ENCODE measurements around the gene NEURL1B. TPM values are rescaled to one million over a fixed set of nuclear protein-coding genes. Genes with fewer than 3 reads are reported as not detected.

NEURL1B gene
- total RNA-seq, 4 donors from 2014 or later, result 11.9 to 18.8 (median 15.6) TPM

DNA sequence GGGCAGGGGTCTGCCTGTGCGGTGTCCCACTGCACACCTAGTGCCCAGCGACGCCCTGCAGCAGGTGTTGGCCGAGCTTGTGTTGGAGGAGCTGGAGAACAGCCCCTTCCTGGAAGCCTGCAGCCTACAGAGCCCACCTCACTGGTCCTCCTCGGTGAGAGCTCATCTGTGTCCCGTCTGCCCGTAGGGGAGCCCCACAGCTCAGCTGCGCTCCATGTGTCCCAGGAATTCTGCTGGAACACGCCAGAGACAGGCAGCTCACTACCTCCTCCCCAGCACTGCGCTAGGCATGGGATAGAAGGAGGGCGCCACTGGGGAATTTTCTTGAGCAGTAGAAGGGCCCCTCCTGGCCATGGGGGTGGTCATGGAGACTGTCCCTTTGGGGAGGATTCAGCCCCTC is 85.9 kb downstream of the NEURL1B start:
- intact Hi-C loops (cut with DNase I), result no loop called here
- Histone ChIP-seq H3K4me3 (no peak overlapping the region), H3K4me1 (peaks cover 9 to 38% (median 13%) of the 10 kb centered on the region in 3 donors), H3K36me3 (no peaks in the 10 kb centered on the region), H3K27me3 (no peaks in the 10 kb centered on the region), H3K27ac (no peak overlapping the region), H3K9me3 (no peaks in the 10 kb centered on the region)
- no peak for DNase-seq
- TF ChIP-seq, protein P1, sequence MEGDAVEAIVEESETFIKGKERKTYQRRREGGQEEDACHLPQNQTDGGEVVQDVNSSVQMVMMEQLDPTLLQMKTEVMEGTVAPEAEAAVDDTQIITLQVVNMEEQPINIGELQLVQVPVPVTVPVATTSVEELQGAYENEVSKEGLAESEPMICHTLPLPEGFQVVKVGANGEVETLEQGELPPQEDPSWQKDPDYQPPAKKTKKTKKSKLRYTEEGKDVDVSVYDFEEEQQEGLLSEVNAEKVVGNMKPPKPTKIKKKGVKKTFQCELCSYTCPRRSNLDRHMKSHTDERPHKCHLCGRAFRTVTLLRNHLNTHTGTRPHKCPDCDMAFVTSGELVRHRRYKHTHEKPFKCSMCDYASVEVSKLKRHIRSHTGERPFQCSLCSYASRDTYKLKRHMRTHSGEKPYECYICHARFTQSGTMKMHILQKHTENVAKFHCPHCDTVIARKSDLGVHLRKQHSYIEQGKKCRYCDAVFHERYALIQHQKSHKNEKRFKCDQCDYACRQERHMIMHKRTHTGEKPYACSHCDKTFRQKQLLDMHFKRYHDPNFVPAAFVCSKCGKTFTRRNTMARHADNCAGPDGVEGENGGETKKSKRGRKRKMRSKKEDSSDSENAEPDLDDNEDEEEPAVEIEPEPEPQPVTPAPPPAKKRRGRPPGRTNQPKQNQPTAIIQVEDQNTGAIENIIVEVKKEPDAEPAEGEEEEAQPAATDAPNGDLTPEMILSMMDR (IDR thresholded peaks at IDR 0.05), result no peak
- no peak for TF ChIP-seq POLR2A (IDR thresholded peaks at IDR 0.05)
- 75 to 80% methylated on average over 2 of the region's 11 CpGs for WGBS, 2 donors

DNA sequence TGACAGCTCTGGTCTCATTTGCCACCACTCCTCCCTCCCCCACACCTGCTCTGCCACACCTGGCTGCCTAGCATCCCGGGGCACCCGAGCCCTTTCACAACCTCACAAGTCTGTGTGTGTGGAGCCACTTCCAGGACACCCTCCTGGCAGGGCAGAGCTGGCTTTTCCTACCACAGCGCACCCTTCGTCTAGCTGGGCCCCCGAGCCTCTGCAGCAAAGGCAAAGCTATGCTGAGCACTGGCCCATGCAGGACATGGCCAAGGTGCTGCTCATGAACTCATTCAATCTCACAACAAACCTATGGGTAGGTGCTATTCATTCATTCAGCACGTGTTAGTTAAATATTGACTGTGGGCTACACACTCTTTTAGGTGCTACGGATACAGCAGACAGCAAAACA is 86.5 kb downstream of the NEURL1B start:
- WGBS, 2 donors, result 75 to 83% methylated on average over 6 to 7 of the region's 7 CpGs
- H3K27ac ChIP-seq, result no peak overlapping the region
- no peaks in the 10 kb centered on the region for H3K36me3 ChIP-seq
- DNase-seq, result no peak
- intact Hi-C loops (cut with DNase I), result no loop called here
- H3K4me1 ChIP-seq, result peaks cover 15 to 38% (median 17%) of the 10 kb centered on the region in 3 donors
- H3K9me3 ChIP-seq, result no peaks in the 10 kb centered on the region
- H3K27me3 ChIP-seq, result no peaks in the 10 kb centered on the region
- TF ChIP-seq POLR2A (IDR thresholded peaks at IDR 0.05), result no peak
- TF ChIP-seq, protein P1 (IDR thresholded peaks at IDR 0.05), result no peak
- no peak overlapping the region for H3K4me3 ChIP-seq

DNA sequence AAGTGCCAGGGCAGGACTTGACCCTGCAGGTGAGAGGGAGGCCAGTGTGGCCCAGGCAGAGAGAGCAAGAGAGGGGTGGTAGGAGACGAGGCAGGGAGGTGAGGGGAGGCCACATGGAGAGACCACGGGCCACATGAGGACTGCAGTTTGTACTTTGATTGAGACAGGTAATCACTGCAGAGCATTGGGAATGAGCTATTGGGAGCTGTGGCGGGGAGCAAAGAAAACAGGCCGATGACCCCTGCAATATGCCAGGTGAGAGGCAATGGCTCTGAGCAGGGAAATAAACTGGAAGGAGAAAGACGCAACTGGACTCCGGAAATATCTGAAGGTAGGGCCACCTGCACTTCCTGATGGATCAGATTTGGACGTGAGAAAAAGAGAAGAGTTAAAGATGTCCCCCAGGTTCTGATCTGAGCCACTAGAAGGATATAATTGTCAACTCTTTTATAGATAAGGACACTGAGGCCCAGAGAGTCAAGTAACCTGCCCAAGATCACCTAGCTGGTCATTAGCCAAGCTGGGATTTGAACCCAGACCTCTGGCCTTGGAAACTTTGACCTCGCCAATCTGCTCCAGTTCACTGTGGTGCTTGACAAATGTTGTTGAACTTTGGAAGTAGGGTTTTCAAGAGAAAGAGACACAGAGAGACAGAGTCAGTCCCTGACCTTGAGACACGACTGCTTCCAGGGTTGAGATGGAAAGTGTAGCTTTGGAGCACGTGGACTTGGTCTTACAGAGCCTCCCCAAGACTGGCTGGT is 87.6 kb downstream of the NEURL1B start:
- H3K27me3 ChIP-seq, result no peaks in the 10 kb centered on the region
- no peak for TF ChIP-seq POLR2A (IDR thresholded peaks at IDR 0.05)
- TF ChIP-seq, protein P1 (IDR thresholded peaks at IDR 0.05), result no peak
- H3K27ac ChIP-seq, result peak overlapping the region in 3 of 4 donors; percentile 11 to 95 (median 13)
- intact Hi-C loops (cut with DNase I), result no loop called here
- 80 to 90% methylated on average over 9 to 10 of the region's 10 CpGs for WGBS, 2 donors
- H3K36me3 ChIP-seq, result no peaks in the 10 kb centered on the region
- H3K4me1 ChIP-seq, result peaks cover 25 to 41% (median 26%) of the 10 kb centered on the region in 3 donors
- DNase-seq, result no peak
- no peaks in the 10 kb centered on the region for H3K9me3 ChIP-seq
- no peak overlapping the region for H3K4me3 ChIP-seq

DNA sequence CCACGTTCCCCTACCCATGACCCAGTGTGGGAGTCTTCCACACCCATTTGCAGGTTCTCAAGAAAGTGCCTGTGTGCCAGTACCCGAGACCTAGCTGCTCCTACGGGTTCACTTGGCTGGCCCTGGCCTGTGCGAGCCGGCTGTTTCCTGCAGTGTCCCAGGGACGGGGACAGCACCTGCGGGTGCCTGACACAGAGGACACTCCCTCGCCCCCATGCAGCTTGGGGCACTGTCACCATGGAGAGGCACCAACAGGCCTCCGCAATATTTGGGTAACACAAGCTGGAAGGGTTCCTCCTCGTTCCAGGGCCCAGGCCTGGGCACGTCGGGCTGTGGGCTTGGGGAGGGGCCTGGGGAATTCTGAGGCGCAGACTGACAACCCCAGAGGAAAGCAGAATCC is 88.5 kb downstream of the NEURL1B start:
- peaks cover 34 to 50% (median 36%) of the 10 kb centered on the region in 3 donors for H3K4me1 ChIP-seq
- WGBS, 2 donors, result 40 to 60% methylated on average over 1 to 2 of the region's 13 CpGs
- H3K27me3 ChIP-seq, result no peaks in the 10 kb centered on the region
- no peaks in the 10 kb centered on the region for H3K9me3 ChIP-seq
- H3K4me3 ChIP-seq, result no peak overlapping the region
- H3K27ac ChIP-seq, result peak overlapping the region in 3 of 4 donors; percentile 11 to 95 (median 13)
- intact Hi-C loops (cut with DNase I), result no loop called here
- TF ChIP-seq, protein P1 (IDR thresholded peaks at IDR 0.05), result no peak
- no peak for TF ChIP-seq POLR2A (IDR thresholded peaks at IDR 0.05)
- DNase-seq, result no peak
- no peaks in the 10 kb centered on the region for H3K36me3 ChIP-seq

DNA sequence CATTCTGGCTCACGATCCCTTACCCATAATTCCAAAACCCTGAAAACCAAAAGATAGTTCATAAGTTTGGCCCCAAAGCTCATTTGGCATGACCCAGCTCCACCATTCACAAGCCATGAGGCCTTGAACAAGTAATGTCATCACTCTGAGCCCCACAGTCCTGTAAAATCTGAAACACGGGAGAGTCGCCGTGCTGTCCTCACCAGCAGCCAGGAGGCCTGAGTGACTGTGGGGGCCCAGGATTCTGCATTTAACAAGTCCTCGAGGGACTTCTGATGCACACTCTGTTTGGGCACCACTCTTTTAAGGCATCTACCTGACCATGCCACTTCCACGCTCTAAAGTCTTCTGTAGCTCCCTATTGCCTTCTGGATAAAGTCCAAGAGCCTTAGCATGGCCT is 89.2 kb downstream of the NEURL1B start:
- H3K9me3 ChIP-seq, result no peaks in the 10 kb centered on the region
- intact Hi-C loops (cut with DNase I), result no loop called here
- no peak overlapping the region for H3K4me3 ChIP-seq
- 91 to 97% methylated on average over 6 of the region's 6 CpGs for WGBS, 2 donors
- no peaks in the 10 kb centered on the region for H3K27me3 ChIP-seq
- no peak for DNase-seq
- no peaks in the 10 kb centered on the region for H3K36me3 ChIP-seq
- TF ChIP-seq, protein P1 (IDR thresholded peaks at IDR 0.05), result no peak
- TF ChIP-seq POLR2A (IDR thresholded peaks at IDR 0.05), result no peak
- peak overlapping the region in 2 of 4 donors; percentile 11 to 95 for H3K27ac ChIP-seq
- peaks cover 36 to 52% (median 36%) of the 10 kb centered on the region in 3 donors for H3K4me1 ChIP-seq
